Coronary artery (tissue), 2 donors: ENCODE measurements around the gene TMEM25.

Experiments used
- DNase-seq: peaks from one replicate; pipeline ENCODE4 v3.0.0-alpha.2; 2017; ENCODE audit warnings: low spot score
- H3K27ac ChIP-seq, 2 donors: fragments of 200-600 bp; sonication (generic); one replicate each; pipeline ENCODE4 v1.5.1; 2016 to 2019
- H3K4me3 ChIP-seq: fragments of 200-600 bp; sonication (generic); 2 replicates; pipeline ENCODE4 v1.5.1; 2016; ENCODE audit warnings: mild to moderate bottlenecking, moderate library complexity
- TF ChIP-seq, protein P1 (sequence below): fragments of 200-600 bp; sonication (generic); IDR thresholded peaks from one replicate; pipeline ENCODE4 v1.5.1; 2019; ENCODE audit warnings: antibody characterized with exemption

The TMEM25 gene

GRCh38 chr11:118537409-118537980 lies 6.5 kb downstream of the TMEM25 start:
- Histone ChIP-seq H3K4me3 (no peak overlapping the region), H3K27ac (no peak overlapping the region)
- DNase-seq: no peak
- TF ChIP-seq, protein P1, sequence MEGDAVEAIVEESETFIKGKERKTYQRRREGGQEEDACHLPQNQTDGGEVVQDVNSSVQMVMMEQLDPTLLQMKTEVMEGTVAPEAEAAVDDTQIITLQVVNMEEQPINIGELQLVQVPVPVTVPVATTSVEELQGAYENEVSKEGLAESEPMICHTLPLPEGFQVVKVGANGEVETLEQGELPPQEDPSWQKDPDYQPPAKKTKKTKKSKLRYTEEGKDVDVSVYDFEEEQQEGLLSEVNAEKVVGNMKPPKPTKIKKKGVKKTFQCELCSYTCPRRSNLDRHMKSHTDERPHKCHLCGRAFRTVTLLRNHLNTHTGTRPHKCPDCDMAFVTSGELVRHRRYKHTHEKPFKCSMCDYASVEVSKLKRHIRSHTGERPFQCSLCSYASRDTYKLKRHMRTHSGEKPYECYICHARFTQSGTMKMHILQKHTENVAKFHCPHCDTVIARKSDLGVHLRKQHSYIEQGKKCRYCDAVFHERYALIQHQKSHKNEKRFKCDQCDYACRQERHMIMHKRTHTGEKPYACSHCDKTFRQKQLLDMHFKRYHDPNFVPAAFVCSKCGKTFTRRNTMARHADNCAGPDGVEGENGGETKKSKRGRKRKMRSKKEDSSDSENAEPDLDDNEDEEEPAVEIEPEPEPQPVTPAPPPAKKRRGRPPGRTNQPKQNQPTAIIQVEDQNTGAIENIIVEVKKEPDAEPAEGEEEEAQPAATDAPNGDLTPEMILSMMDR: no peak

DNA sequence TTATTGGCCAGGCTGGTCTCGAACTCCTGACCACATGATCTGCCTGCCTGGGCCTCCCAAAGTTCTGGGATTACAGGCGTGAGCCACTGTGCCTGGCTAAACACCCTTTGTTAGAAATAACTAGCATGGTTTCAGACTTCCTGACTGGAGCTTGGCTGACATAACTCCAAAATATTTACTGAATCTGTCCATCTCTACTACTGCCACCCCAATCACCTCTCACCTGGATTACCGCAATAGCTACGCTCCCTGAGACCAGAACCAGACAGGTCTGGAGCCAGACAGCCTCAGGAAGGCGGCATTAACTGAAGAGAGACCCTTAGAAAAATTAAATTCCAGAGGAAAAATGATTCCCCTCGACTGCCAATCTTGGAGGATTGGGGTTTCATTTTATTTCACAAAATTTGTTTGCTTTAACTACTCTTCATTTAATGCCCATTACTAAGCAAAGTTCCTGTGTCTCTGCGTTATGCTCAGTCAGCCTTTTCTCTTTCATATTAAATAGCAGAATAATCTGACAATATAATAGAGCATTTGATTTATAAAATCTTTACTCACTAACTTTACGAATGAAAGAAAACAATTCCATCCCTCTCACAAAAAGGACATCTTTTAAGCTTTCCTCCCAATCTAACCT lies 13.1 kb downstream of the TMEM25 start:
- peak; percentile 5 for DNase-seq
- Histone ChIP-seq H3K4me3 (no peak overlapping the region), H3K27ac (no peak overlapping the region)
- TF ChIP-seq, protein P1: no peak

DNA sequence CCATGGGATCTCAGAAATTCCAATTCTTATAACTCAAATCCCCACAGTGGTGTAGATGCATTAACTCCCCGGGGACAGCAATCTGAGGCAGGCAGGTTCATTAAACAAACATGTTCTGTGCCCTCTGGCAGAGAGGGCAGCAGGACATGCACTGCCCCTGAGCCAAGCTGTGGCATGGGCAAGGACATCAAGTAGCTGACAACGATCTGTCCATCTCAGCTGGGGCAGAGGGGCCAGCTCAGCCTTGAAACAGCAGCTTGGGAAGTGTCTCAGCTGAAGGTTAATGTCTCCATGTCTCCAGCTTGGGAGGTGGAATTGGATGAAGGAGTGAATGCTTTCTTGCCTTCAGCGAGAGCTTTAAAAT lies 13.6 kb downstream of the TMEM25 start:
- Histone ChIP-seq H3K4me3 (no peak overlapping the region), H3K27ac (no peak overlapping the region)
- TF ChIP-seq, protein P1: no peak
- DNase-seq: no peak

DNA sequence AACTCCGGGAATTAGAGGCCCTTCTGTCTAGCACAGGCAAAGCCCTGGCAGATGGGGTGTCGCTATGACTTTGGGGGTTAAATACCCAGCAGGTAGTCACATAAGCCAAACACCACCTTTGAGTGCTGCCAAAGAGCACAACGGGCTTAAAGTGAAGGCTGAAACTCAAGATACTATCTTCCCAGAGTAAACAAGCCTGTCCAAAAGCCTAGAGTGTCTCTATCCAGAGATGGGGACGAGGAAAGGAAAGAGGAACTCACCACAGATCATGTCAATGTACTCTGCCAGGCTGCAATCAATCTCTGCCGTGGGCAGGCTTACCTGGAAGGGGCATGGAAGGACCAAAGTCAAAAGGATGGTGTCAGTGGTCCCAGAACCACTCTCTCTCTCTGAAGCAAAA lies 14.5 kb downstream of the TMEM25 start:
- TF ChIP-seq, protein P1: no peak
- DNase-seq: peak; percentile 11
- no peak overlapping the region for H3K27ac ChIP-seq
- H3K4me3 ChIP-seq: no peak overlapping the region

GRCh38 chr11:118547132-118547531 lies 16.1 kb downstream of the TMEM25 start:
- Histone ChIP-seq H3K4me3 (no peak overlapping the region), H3K27ac (no peak overlapping the region)
- DNase-seq: peak; percentile 9
- TF ChIP-seq, protein P1: no peak

GRCh38 chr11:118552341-118552740 lies 21.3 kb downstream of the TMEM25 start:
- no peak overlapping the region for H3K4me3 ChIP-seq
- TF ChIP-seq, protein P1: no peak
- no peak overlapping the region for H3K27ac ChIP-seq
- DNase-seq: peak; percentile 3

DNA sequence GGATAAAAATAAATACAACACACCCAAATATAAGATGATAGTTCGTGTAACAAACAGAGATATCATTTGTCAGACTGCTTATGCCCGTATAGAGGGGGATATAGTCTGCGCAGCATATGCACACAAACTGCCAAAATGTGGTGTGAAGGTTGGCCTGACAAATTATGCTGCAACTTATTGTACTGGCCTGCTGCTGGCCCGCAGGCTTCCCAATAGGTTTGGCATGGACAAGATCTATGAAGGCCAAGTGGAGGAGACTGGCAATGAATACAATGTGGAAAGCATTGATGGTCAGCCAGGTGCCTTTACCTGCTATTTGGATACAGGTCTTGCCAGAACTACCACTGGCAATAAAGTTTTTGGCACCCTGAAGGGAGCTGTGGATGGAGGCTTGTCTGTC lies 29.8 kb downstream of the TMEM25 start:
- H3K4me3 ChIP-seq: no peak overlapping the region
- DNase-seq: peak; percentile 50
- no peak overlapping the region for H3K27ac ChIP-seq
- TF ChIP-seq, protein P1: no peak
